ENCODE results near the gene PPP5C.
"Not testable (repeated sequence)": the region's sequence is repeated elsewhere in the genome, so short reads cannot be mapped to it uniquely, and the experiment has no call there.

Gene PPP5C

DNA sequence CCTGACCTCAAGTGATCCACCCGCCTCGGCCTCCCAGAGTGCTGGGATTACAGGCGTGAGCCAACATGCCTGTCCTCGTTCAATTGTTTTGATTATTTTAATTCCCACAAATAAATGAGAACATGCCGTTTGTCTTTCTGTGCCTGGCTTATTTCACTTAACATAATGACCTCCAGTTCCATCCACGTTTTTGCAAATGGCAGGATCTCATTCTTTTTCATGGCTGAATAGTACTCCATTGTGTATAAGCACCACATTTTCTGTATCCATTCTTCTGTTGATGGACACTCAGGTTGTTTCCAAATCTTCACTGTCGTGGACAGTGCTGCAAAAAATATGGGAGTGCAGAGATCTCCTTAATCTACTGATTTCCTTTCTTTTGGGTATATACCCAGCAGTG lies 86.6 kb downstream of the PPP5C start:
- not testable (repeated sequence) for DNase-seq (ENCODE audit: low read depth in 2 of 2)

DNA sequence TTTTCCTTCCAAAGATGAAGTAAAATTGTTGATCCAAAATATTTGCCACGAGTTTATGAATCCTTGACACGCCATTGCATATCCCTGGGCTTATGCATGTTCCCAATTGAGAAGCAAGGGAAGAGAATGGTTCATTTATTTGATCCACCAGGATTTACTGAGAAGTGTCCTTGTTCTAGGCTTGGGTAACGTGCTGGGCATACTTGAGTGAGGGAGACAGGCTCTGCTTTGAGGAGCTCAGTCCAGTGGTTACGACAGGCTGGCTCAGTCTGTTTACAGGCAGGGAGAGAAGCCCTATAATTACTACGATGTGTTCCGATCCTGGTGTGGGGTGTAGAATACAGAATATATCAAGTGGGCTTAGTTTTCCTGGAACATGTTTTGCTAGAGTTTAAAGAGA lies 88.1 kb downstream of the PPP5C start:
- no peak for DNase-seq (ENCODE audit: low read depth in 2 of 2)

DNA sequence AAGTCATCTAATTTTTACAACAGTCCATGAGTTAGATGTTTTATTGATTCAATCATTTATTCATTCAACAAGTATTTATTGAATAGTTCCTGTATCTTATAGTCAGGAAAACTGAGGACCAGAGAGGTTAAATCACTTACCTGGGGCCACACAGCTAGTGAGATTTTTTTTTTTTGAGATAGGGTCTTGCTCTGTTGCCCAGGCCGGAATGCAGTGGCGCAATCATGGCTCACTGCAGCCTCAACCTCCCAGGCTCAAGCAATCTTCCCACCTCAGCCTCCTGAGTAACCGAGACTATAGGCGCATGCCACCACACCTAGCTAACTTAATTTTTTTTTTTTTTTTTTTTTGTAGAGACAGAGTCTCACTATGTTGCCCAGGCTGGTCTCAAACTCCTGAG lies 88.8 kb downstream of the PPP5C start:
- DNase-seq (ENCODE audit: low read depth in 2 of 2), result not testable (repeated sequence)

Measured in activated CD4-positive, alpha-beta T cell treated with anti-CD3 and anti-CD28 coated beads for 24 hours (primary cell).